CD4-positive, alpha-beta T cell (primary cell): ENCODE measurements around the gene EGFR. TPM values are rescaled to one million over a fixed set of nuclear protein-coding genes. Genes with fewer than 3 reads are reported as not detected.

ENCODE experiments used
- ATAC-seq: fragments of 200-7000 bp; cut with Tn5 transposase; one replicate; pipeline ENCODE4 v1.10.0; 2022; ENCODE audit warnings: mild to moderate bottlenecking; ENCODE audit not compliant: poor library complexity
- CTCF ChIA-PET: fragments of 350-600 bp; sonication (Branson Sonifier 250); formaldehyde crosslinking; loops from one replicate; lab custom pipeline; 2021; ENCODE audit warnings: antibody characterized with exemption, inconsistent platforms; lab: Charles Lee
- POLR2A ChIA-PET: fragments of 350-600 bp; sonication (Branson Sonifier 250); formaldehyde crosslinking; loops from one replicate; lab custom pipeline; 2021; ENCODE audit warnings: antibody characterized with exemption, inconsistent platforms; lab: Charles Lee
- DNase-seq, 14 experiments: peaks; one replicate each; pipeline ENCODE4 v3.0.0-alpha.2; 2013 to 2020; ENCODE audit warnings: mixed read lengths in 2 of 14
- H3K27ac ChIP-seq, 2 donors: one replicate each; pipeline versions ENCODE4 v1.5.1 to v1.7.0; 2013; ENCODE audit warnings: low read length in 2 of 2, low read depth in 1 of 2, mild to moderate bottlenecking in 1 of 2
- H3K27me3 ChIP-seq, 2 experiments: 1 replicate in 1 of 2; 2 replicates in 1 of 2; pipeline versions ENCODE4 v1.6.1 to v1.7.0; 2013; ENCODE audit warnings: low read length in 2 of 2, control low read depth in 1 of 2, mild to moderate bottlenecking in 1 of 2, moderate library complexity in 1 of 2; ENCODE audit not compliant: insufficient read depth in 2 of 2, control insufficient read depth in 1 of 2
- H3K36me3 ChIP-seq: one replicate; pipeline ENCODE4 v1.6.1; 2013; ENCODE audit warnings: low read length, control low read depth; ENCODE audit not compliant: insufficient read depth
- H3K4me1 ChIP-seq: one replicate; pipeline ENCODE4 v1.6.1; 2013; ENCODE audit warnings: low read length, control low read depth; ENCODE audit not compliant: insufficient read depth
- H3K4me3 ChIP-seq: one replicate; pipeline ENCODE4 v1.5.1; 2013; ENCODE audit warnings: mild to moderate bottlenecking, low read length, moderate library complexity
- H3K9me3 ChIP-seq, 2 experiments: 1 replicate in 1 of 2; 2 replicates in 1 of 2; pipeline versions ENCODE4 v1.6.1 to v1.7.0; 2013; ENCODE audit warnings: low read length in 2 of 2, mild to moderate bottlenecking in 2 of 2, control low read depth in 1 of 2, moderate library complexity in 1 of 2; ENCODE audit not compliant: control insufficient read depth in 1 of 2, insufficient read depth in 1 of 2
- H3K27ac Mint-ChIP-seq: one replicate; pipeline ENCODE4 v1.8.0; 2020; ENCODE audit warnings: mixed read lengths
- H3K27me3 Mint-ChIP-seq: one replicate; pipeline ENCODE4 v1.8.0; 2021; ENCODE audit warnings: mixed read lengths
- H3K36me3 Mint-ChIP-seq: one replicate; pipeline ENCODE4 v1.8.0; 2021; ENCODE audit warnings: low read depth, mixed read lengths
- H3K4me1 Mint-ChIP-seq: one replicate; pipeline ENCODE4 v1.8.0; 2021; ENCODE audit warnings: low read depth, mixed read lengths
- H3K4me3 Mint-ChIP-seq: one replicate; pipeline ENCODE4 v1.8.0; 2020; ENCODE audit warnings: mild to moderate bottlenecking, mixed read lengths
- H3K9me3 Mint-ChIP-seq: one replicate; pipeline ENCODE4 v1.8.0; 2020; ENCODE audit warnings: mixed read lengths
- intact Hi-C, 2 experiments: fragments of 100-400 bp; cut with DNase I in 1 of 2; cut with micrococcal nuclease in 1 of 2; formaldehyde crosslinking; loops; one replicate each; pipeline versions ENCODE4 v1.15.1 to v1.9.0; 2023 to 2025; cut with DNase I, micrococcal nuclease
- total RNA-seq, 174 experiments: library from RNA in 2 of 174; stranded (reverse) in 2 of 174; gene quantifications; one replicate each; pipeline ENCODE4 v1.2.3 and lab custom pipeline; 2021 to 2026
- TF ChIP-seq, protein P1 (sequence below): fragments of 200-600 bp; IDR thresholded peaks from one replicate; pipeline ENCODE4 v1.8.0; 2022; ENCODE audit warnings: antibody characterized with exemption, mild to moderate bottlenecking

EGFR gene
- total RNA-seq, 2 experiments from 2014 or later: not detected

DNA sequence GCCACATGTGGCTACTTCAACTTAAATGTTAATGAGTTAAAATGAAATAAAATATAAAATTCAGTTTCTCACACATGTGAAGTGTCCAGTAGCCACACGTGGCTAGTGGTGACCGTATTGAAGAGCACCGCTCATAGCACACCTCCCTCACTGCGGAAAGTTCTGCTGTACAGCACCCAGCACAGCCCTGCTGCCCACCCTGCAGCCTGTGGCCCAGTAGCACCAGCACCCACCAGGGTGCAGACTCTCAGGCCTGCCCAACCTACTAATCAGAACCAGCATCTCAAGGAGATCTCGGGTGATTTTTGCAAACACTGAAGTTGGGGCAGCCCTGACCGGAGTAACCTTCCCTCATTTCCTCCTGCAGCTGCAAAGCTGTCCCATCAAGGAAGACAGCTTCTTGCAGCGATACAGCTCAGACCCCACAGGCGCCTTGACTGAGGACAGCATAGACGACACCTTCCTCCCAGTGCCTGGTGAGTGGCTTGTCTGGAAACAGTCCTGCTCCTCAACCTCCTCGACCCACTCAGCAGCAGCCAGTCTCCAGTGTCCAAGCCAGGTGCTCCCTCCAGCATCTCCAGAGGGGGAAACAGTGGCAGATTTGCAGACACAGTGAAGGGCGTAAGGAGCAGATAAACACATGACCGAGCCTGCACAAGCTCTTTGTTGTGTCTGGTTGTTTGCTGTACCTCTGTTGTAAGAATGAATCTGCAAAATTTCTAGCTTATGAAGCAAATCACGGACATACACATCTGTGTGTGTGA lies 183.5 kb downstream of the EGFR start:
- ChIA-PET CTCF (no interaction called here), POLR2A (no interaction called here)
- ATAC-seq (no peak), DNase-seq (no peak)
- Mint-ChIP-seq H3K4me1 (no peaks in the 10 kb centered on the region), H3K27ac (no peak overlapping the region), H3K27me3 (no peaks in the 10 kb centered on the region), H3K9me3 (no peaks in the 10 kb centered on the region), H3K36me3 (no peaks in the 10 kb centered on the region), H3K4me3 (no peak overlapping the region)
- intact Hi-C loops: no loop called here
- no peak overlapping the region for H3K27ac ChIP-seq
- no peaks in the 10 kb centered on the region for H3K36me3 ChIP-seq
- TF ChIP-seq, protein P1, sequence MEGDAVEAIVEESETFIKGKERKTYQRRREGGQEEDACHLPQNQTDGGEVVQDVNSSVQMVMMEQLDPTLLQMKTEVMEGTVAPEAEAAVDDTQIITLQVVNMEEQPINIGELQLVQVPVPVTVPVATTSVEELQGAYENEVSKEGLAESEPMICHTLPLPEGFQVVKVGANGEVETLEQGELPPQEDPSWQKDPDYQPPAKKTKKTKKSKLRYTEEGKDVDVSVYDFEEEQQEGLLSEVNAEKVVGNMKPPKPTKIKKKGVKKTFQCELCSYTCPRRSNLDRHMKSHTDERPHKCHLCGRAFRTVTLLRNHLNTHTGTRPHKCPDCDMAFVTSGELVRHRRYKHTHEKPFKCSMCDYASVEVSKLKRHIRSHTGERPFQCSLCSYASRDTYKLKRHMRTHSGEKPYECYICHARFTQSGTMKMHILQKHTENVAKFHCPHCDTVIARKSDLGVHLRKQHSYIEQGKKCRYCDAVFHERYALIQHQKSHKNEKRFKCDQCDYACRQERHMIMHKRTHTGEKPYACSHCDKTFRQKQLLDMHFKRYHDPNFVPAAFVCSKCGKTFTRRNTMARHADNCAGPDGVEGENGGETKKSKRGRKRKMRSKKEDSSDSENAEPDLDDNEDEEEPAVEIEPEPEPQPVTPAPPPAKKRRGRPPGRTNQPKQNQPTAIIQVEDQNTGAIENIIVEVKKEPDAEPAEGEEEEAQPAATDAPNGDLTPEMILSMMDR: no peak
- peaks cover 0 to 4% of the 10 kb centered on the region in 2 experiments for H3K27me3 ChIP-seq
- H3K4me3 ChIP-seq: no peak overlapping the region
- H3K9me3 ChIP-seq: no peaks in the 10 kb centered on the region
- H3K4me1 ChIP-seq: no peaks in the 10 kb centered on the region

DNA sequence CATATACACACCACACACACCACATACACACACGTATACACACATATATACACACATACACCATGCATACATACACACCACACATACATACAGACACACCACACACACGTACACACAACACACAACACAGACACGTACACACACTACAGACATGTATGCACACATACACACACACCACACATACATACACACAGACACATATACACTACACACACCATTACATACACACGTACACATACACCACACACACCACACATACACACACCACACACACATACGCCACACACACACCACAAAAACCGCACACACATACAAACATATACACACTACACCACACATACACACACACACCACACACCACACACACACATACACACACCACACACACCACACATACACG lies 184.5 kb downstream of the EGFR start:
- H3K36me3 Mint-ChIP-seq: no peaks in the 10 kb centered on the region
- no peaks in the 10 kb centered on the region for H3K4me1 Mint-ChIP-seq
- intact Hi-C loops: no loop called here
- Histone ChIP-seq H3K36me3 (no peaks in the 10 kb centered on the region), H3K27ac (no peak overlapping the region), H3K27me3 (peaks cover 0 to 4% of the 10 kb centered on the region in 2 experiments), H3K4me1 (no peaks in the 10 kb centered on the region), H3K9me3 (no peaks in the 10 kb centered on the region), H3K4me3 (no peak overlapping the region)
- no peak overlapping the region for H3K4me3 Mint-ChIP-seq
- DNase-seq (no peak), ATAC-seq (no peak)
- CTCF ChIA-PET: no interaction called here
- no peak overlapping the region for H3K27ac Mint-ChIP-seq
- H3K27me3 Mint-ChIP-seq: no peaks in the 10 kb centered on the region
- TF ChIP-seq, protein P1: no peak
- no peaks in the 10 kb centered on the region for H3K9me3 Mint-ChIP-seq
- POLR2A ChIA-PET: no interaction called here

DNA sequence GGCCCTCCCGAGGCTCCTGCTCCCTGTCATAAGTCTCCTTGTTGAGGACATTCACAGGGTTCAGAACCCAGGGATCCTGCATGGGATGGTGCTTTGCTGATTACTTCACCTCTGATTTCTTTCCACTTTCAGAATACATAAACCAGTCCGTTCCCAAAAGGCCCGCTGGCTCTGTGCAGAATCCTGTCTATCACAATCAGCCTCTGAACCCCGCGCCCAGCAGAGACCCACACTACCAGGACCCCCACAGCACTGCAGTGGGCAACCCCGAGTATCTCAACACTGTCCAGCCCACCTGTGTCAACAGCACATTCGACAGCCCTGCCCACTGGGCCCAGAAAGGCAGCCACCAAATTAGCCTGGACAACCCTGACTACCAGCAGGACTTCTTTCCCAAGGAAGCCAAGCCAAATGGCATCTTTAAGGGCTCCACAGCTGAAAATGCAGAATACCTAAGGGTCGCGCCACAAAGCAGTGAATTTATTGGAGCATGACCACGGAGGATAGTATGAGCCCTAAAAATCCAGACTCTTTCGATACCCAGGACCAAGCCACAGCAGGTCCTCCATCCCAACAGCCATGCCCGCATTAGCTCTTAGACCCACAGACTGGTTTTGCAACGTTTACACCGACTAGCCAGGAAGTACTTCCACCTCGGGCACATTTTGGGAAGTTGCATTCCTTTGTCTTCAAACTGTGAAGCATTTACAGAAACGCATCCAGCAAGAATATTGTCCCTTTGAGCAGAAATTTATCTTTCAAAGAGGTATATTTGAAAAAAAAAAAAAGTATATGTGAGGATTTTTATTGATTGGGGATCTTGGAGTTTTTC lies 186.5 kb downstream of the EGFR start:
- Mint-ChIP-seq H3K27me3 (peaks cover 4% of the 10 kb centered on the region), H3K27ac (no peak overlapping the region), H3K9me3 (no peaks in the 10 kb centered on the region), H3K36me3 (no peaks in the 10 kb centered on the region), H3K4me3 (no peak overlapping the region), H3K4me1 (no peaks in the 10 kb centered on the region)
- no peak overlapping the region for H3K4me3 ChIP-seq
- no peaks in the 10 kb centered on the region for H3K36me3 ChIP-seq
- ChIA-PET CTCF (interaction anchor here (0.5 kb wide), 1 partner anchor 210 kb away, joined by 3 read pairs; no protein-coding TSS in a partner anchor), POLR2A (no interaction called here)
- H3K4me1 ChIP-seq: no peaks in the 10 kb centered on the region
- H3K9me3 ChIP-seq: no peaks in the 10 kb centered on the region
- ATAC-seq (no peak), DNase-seq (no peak)
- H3K27ac ChIP-seq: no peak overlapping the region
- intact Hi-C loops: no loop called here
- TF ChIP-seq, protein P1: no peak
- peaks cover 0 to 6% of the 10 kb centered on the region in 2 experiments for H3K27me3 ChIP-seq
